Tibial nerve (tissue), 4 donors: ENCODE data around the gene ANKRD45. TPM values are rescaled to one million over a fixed set of nuclear protein-coding genes. Genes with fewer than 3 reads are reported as not detected.

Experiments
- DNase-seq, 2 donors: peaks; one replicate each; pipeline ENCODE4 v3.0.0-alpha.2; 2019; ENCODE audit warnings: low spot score in 2 of 2
- H3K27ac ChIP-seq, 4 donors: fragments of 200-600 bp; sonication (generic) in 3 of 4; one replicate each; pipeline ENCODE4 v1.5.1; 2017 to 2019; ENCODE audit warnings: mild to moderate bottlenecking in 1 of 4
- H3K27me3 ChIP-seq, 2 donors: fragments of 200-600 bp; sonication (generic) in 1 of 2; one replicate each; pipeline versions ENCODE4 v1.5.1 to v1.6.0; 2017 to 2019
- H3K36me3 ChIP-seq, 3 donors: fragments of 200-600 bp; sonication (generic); one replicate each; pipeline ENCODE4 v1.5.1; 2018 to 2019
- H3K4me1 ChIP-seq, 4 donors: fragments of 200-600 bp; sonication (generic) in 3 of 4; one replicate each; pipeline ENCODE4 v1.5.1; 2017 to 2019
- H3K4me3 ChIP-seq, 4 donors: fragments of 200-600 bp; sonication (generic) in 3 of 4; one replicate each; pipeline ENCODE4 v1.5.1; 2017 to 2019; ENCODE audit warnings: mild to moderate bottlenecking in 1 of 4, moderate library complexity in 1 of 4
- H3K9me3 ChIP-seq, 4 donors: fragments of 200-600 bp; sonication (generic) in 3 of 4; one replicate each; pipeline ENCODE4 v1.5.1; 2017 to 2019
- CTCF ChIP-seq, 5 experiments: fragments of 200-600 bp in 3 of 5; fragments of 450-650 bp in 2 of 5; sonication (generic) in 3 of 5; IDR thresholded peaks; one replicate each; pipeline ENCODE4 v1.5.1; 2016 to 2019; ENCODE audit warnings: antibody characterized with exemption in 5 of 5, mild to moderate bottlenecking in 3 of 5, moderate library complexity in 2 of 5
- EP300 ChIP-seq, 2 donors: sonication (generic); formaldehyde crosslinking; IDR thresholded peaks; one replicate each; pipeline ENCODE4 v1.6.1; 2017; ENCODE audit warnings: antibody characterized with exemption in 2 of 2, mild to moderate bottlenecking in 1 of 2
- POLR2A ChIP-seq, 2 donors: fragments of 450-650 bp; IDR thresholded peaks; one replicate each; pipeline ENCODE4 v1.6.1; 2017; ENCODE audit warnings: antibody characterized with exemption in 2 of 2, mild to moderate bottlenecking in 2 of 2, moderate library complexity in 2 of 2
- WGBS, 2 donors: methylation state at CpG; one replicate each; pipeline ENCODE4 v1.1.5; 2018; 5-methylcytosine and 5-hydroxymethylcytosine counted together
- total RNA-seq, 4 donors: library from RNA; depleted of rRNA; stranded (reverse); fragments of >200 nt; gene quantifications; one replicate each; pipeline ENCODE4 v1.1.0, GENCODE V29; 2016

Gene ANKRD45
- total RNA-seq, 4 donors from 2014 or later = 0.44 to 1.8 (median 1.7) TPM; not detected in 1

- DNase-seq = no peak
- TF ChIP-seq EP300 (IDR thresholded peaks at IDR 0.05) (no peak), CTCF (IDR thresholded peaks at IDR 0.05) (no peak), POLR2A (IDR thresholded peaks at IDR 0.05) (no peak)
- Histone ChIP-seq H3K36me3 (no peaks in the 10 kb centered on the region), H3K27me3 (peaks cover 0 to 2% of the 10 kb centered on the region in 2 donors), H3K27ac (no peak overlapping the region), H3K4me1 (no peaks in the 10 kb centered on the region), H3K9me3 (no peaks in the 10 kb centered on the region), H3K4me3 (no peak overlapping the region)
- 79 to 84% methylated on average over 3 of the region's 3 CpGs for WGBS, 2 donors
Observed at GRCh38 chr1:173663159-173663558, 6.5 kb downstream of the ANKRD45 start.

- 41 to 51% methylated on average over 1 of the region's 1 CpG for WGBS, 2 donors
- no peaks in the 10 kb centered on the region for H3K27me3 ChIP-seq
- no peaks in the 10 kb centered on the region for H3K9me3 ChIP-seq
- H3K4me3 ChIP-seq = no peak overlapping the region
- H3K27ac ChIP-seq = no peak overlapping the region
- no peaks in the 10 kb centered on the region for H3K4me1 ChIP-seq
- DNase-seq = no peak
- no peaks in the 10 kb centered on the region for H3K36me3 ChIP-seq
- TF ChIP-seq CTCF (IDR thresholded peaks at IDR 0.05) (no peak), POLR2A (IDR thresholded peaks at IDR 0.05) (no peak), EP300 (IDR thresholded peaks at IDR 0.05) (no peak)
Observed at GRCh38 chr1:173661763-173662162, 7.9 kb downstream of the ANKRD45 start.

GRCh38 chr1:173661271-173661670 is 8.4 kb downstream of the ANKRD45 start:
- Histone ChIP-seq H3K36me3 (no peaks in the 10 kb centered on the region), H3K27me3 (no peaks in the 10 kb centered on the region), H3K4me1 (no peaks in the 10 kb centered on the region), H3K9me3 (peaks cover 0 to 3% (median 0%) of the 10 kb centered on the region in 4 donors), H3K27ac (no peak overlapping the region), H3K4me3 (no peak overlapping the region)
- no peak for DNase-seq
- 88 to 97% methylated on average over 1 of the region's 1 CpG for WGBS, 2 donors
- TF ChIP-seq POLR2A (IDR thresholded peaks at IDR 0.05) (no peak), CTCF (IDR thresholded peaks at IDR 0.05) (no peak), EP300 (IDR thresholded peaks at IDR 0.05) (no peak)

GRCh38 chr1:173660306-173660705 is 9.3 kb downstream of the ANKRD45 start:
- no peak for DNase-seq
- TF ChIP-seq POLR2A (IDR thresholded peaks at IDR 0.05) (no peak), CTCF (IDR thresholded peaks at IDR 0.05) (no peak), EP300 (IDR thresholded peaks at IDR 0.05) (no peak)
- Histone ChIP-seq H3K4me1 (no peaks in the 10 kb centered on the region), H3K4me3 (no peak overlapping the region), H3K9me3 (peaks cover 0 to 12% (median 0%) of the 10 kb centered on the region in 4 donors), H3K27ac (no peak overlapping the region), H3K27me3 (no peaks in the 10 kb centered on the region), H3K36me3 (no peaks in the 10 kb centered on the region)
- 89 to 91% methylated on average over 2 of the region's 2 CpGs for WGBS, 2 donors

GRCh38 chr1:173648880-173649605 is 20.6 kb downstream of the ANKRD45 start:
- Histone ChIP-seq H3K4me1 (no peaks in the 10 kb centered on the region), H3K27ac (no peak overlapping the region), H3K9me3 (peaks cover 0 to 8% (median 0%) of the 10 kb centered on the region in 4 donors), H3K27me3 (no peaks in the 10 kb centered on the region), H3K36me3 (no peaks in the 10 kb centered on the region), H3K4me3 (no peak overlapping the region)
- TF ChIP-seq POLR2A (IDR thresholded peaks at IDR 0.05) (no peak), CTCF (IDR thresholded peaks at IDR 0.05) (no peak), EP300 (IDR thresholded peaks at IDR 0.05) (no peak)
- no peak for DNase-seq
